ENCODE measurements around the gene CDC73. TPM values are rescaled to one million over a fixed set of nuclear protein-coding genes. Genes with fewer than 3 reads are reported as not detected.
"Not testable (repeated sequence)": the region's sequence is repeated elsewhere in the genome, so short reads cannot be mapped to it uniquely, and the experiment has no call there.

Gene CDC73
- total RNA-seq, 1 donor from 2014 or later, result 15.3 TPM

- Histone ChIP-seq H3K27me3 (ENCODE audit: control insufficient read depth, insufficient read depth, low read length) (no peaks in the 10 kb centered on the region), H3K4me3 (ENCODE audit: low read depth, low read length) (no peak overlapping the region), H3K36me3 (ENCODE audit: control insufficient read depth, insufficient read depth, low read length) (no peaks in the 10 kb centered on the region)
- FAIRE-seq (no peak), DNase-seq (ENCODE audit: low read depth) (no peak)
- no peak for TF ChIP-seq CTCF (IDR thresholded peaks at IDR 0.05; ENCODE audit: insufficient read depth, low read length, severe bottlenecking)
These were observed 62.9 kb downstream of the CDC73 start for GRCh38 chr1:193184776-193185175.

DNA sequence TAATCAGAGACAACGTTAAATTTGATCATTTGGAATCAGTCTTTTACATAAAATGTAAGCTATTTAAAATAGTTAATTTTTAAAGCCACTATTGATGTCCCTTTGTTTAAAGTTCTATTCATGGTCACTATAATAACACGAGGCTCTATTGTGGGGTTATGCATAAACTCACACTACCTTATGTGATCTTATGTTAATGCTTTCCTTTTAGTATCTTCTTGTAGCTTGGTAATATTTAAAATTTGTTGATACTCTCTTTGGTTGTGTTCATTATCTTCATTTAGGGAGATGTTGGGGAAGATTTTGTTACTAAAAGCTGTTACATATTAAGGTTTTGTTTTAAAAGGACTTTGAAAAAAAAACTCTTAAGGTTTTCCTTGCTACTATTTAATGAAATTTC is 63.4 kb downstream of the CDC73 start:
- FAIRE-seq (no peak), DNase-seq (ENCODE audit: low read depth) (no peak)
- no peak for TF ChIP-seq CTCF (IDR thresholded peaks at IDR 0.05; ENCODE audit: insufficient read depth, low read length, severe bottlenecking)
- Histone ChIP-seq H3K27me3 (ENCODE audit: control insufficient read depth, insufficient read depth, low read length) (no peaks in the 10 kb centered on the region), H3K4me3 (ENCODE audit: low read depth, low read length) (no peak overlapping the region), H3K36me3 (ENCODE audit: control insufficient read depth, insufficient read depth, low read length) (no peaks in the 10 kb centered on the region)

GRCh38 chr1:193185901-193186731 is 64.3 kb downstream of the CDC73 start, which contains the start of gene B3GALT2:
B3GALT2 (minus strand) TSS chr1:193186613; CDS start chr1:193181562, 5,051 bp downstream.
- FAIRE-seq (no peak), DNase-seq (ENCODE audit: low read depth) (peak; percentile 66)
- Histone ChIP-seq H3K27me3 (ENCODE audit: control insufficient read depth, insufficient read depth, low read length) (no peaks in the 10 kb centered on the region), H3K36me3 (ENCODE audit: control insufficient read depth, insufficient read depth, low read length) (no peaks in the 10 kb centered on the region), H3K4me3 (ENCODE audit: low read depth, low read length) (no peak within 1 kb of the TSS)
- TF ChIP-seq CTCF (IDR thresholded peaks at IDR 0.05; ENCODE audit: insufficient read depth, low read length, severe bottlenecking), result no peak

GRCh38 chr1:193187114-193187513 is 65.3 kb downstream of the CDC73 start:
- Histone ChIP-seq H3K36me3 (ENCODE audit: control insufficient read depth, insufficient read depth, low read length) (no peaks in the 10 kb centered on the region), H3K27me3 (ENCODE audit: control insufficient read depth, insufficient read depth, low read length) (no peaks in the 10 kb centered on the region), H3K4me3 (ENCODE audit: low read depth, low read length) (no peak overlapping the region)
- FAIRE-seq, result no peak
- no peak for DNase-seq (ENCODE audit: low read depth)
- TF ChIP-seq CTCF (IDR thresholded peaks at IDR 0.05; ENCODE audit: insufficient read depth, low read length, severe bottlenecking), result no peak

DNA sequence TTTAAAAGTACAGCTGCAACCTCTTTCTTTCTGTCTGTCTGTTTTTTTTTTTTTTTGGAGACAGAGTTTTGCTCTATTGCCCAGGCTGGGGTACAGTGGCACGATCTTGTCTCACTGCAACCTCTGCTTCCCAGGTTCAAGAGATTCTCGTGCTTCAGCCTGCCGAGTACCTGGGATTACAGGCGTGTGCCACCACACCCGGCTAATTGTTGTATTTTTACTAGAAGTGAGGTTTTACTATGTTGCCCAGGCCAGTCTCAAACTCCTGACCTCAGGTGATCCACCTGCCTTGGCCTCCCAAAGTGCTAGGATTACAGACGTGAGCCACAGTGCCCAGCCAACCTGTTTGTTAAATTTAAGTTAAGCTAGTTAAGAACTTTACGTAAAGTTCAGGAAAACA is 67.1 kb downstream of the CDC73 start:
- DNase-seq (ENCODE audit: low read depth); H3K27me3 ChIP-seq (ENCODE audit: control insufficient read depth, insufficient read depth, low read length); H3K36me3 ChIP-seq (ENCODE audit: control insufficient read depth, insufficient read depth, low read length); H3K4me3 ChIP-seq (ENCODE audit: low read depth, low read length); FAIRE-seq: not testable (repeated sequence)

- FAIRE-seq, result no peak
- TF ChIP-seq CTCF (IDR thresholded peaks at IDR 0.05; ENCODE audit: insufficient read depth, low read length, severe bottlenecking), result no peak
- Histone ChIP-seq H3K27me3 (ENCODE audit: control insufficient read depth, insufficient read depth, low read length) (no peaks in the 10 kb centered on the region), H3K36me3 (ENCODE audit: control insufficient read depth, insufficient read depth, low read length) (no peaks in the 10 kb centered on the region), H3K4me3 (ENCODE audit: low read depth, low read length) (no peak overlapping the region)
- DNase-seq (ENCODE audit: low read depth), result peak; percentile 21
These were observed 67.7 kb downstream of the CDC73 start for GRCh38 chr1:193189442-193190095.
